Endodermal cell (in vitro differentiated cells): ENCODE data around the gene ADAMTS13. TPM values are rescaled to one million over a fixed set of nuclear protein-coding genes. Genes with fewer than 3 reads are reported as not detected.

Experiments
- DNase-seq: peaks from one replicate; pipeline ENCODE4 v3.0.0-alpha.2; 2017
- H3K27ac ChIP-seq: 2 replicates; pipeline ENCODE4 v1.5.1; 2013; ENCODE audit warnings: mild to moderate bottlenecking, low read depth, low read length, moderate library complexity
- H3K27me3 ChIP-seq: 2 replicates; pipeline ENCODE4 v1.6.1; 2013; ENCODE audit warnings: mild to moderate bottlenecking, low read length, moderate library complexity; ENCODE audit not compliant: insufficient read depth, control insufficient read depth, poor library complexity, severe bottlenecking
- H3K36me3 ChIP-seq: 2 replicates; pipeline ENCODE4 v1.7.0; 2013; ENCODE audit warnings: mild to moderate bottlenecking, low read length, moderate library complexity; ENCODE audit not compliant: control insufficient read depth, insufficient read depth
- H3K4me1 ChIP-seq: one replicate; pipeline ENCODE4 v1.7.0; 2013; ENCODE audit warnings: low read length; ENCODE audit not compliant: control insufficient read depth, insufficient read depth
- H3K4me3 ChIP-seq: 2 replicates; pipeline ENCODE4 v1.5.1; 2013; ENCODE audit warnings: mild to moderate bottlenecking, low read length, moderate library complexity
- H3K9ac ChIP-seq: 2 replicates; pipeline ENCODE4 v1.6.1; 2013; ENCODE audit warnings: mild to moderate bottlenecking, low read length, moderate library complexity; ENCODE audit not compliant: poor library complexity, severe bottlenecking; ENCODE audit errors: extremely low read depth
- H3K9me3 ChIP-seq: 2 replicates; pipeline ENCODE4 v1.6.1; 2013; ENCODE audit warnings: mild to moderate bottlenecking, low read length, moderate library complexity; ENCODE audit not compliant: control insufficient read depth
- H3K27ac Mint-ChIP-seq: 2 replicates; pipeline ENCODE4 v1.8.0; 2020; ENCODE audit warnings: mixed read lengths
- H3K27me3 Mint-ChIP-seq: 2 replicates; pipeline ENCODE4 v1.8.0; 2021; ENCODE audit warnings: mild to moderate bottlenecking, mixed read lengths; ENCODE audit not compliant: insufficient read depth
- H3K36me3 Mint-ChIP-seq: 2 replicates; pipeline ENCODE4 v1.8.0; 2020; ENCODE audit warnings: low read depth, mixed read lengths
- H3K4me1 Mint-ChIP-seq: 2 replicates; pipeline ENCODE4 v1.8.0; 2020; ENCODE audit warnings: mixed read lengths
- H3K4me3 Mint-ChIP-seq: 2 replicates; pipeline ENCODE4 v1.8.0; 2020; ENCODE audit warnings: mild to moderate bottlenecking, moderate library complexity, mixed read lengths
- H3K9me3 Mint-ChIP-seq: 2 replicates; pipeline ENCODE4 v1.8.0; 2020; ENCODE audit warnings: mild to moderate bottlenecking, mixed read lengths
- WGBS, 2 experiments: methylation state at CpG; one replicate each; pipeline versions ENCODE4 v1.1.5 to v1.1.7; 2013; ENCODE audit warnings: missing lambda C conversion rate in 2 of 2, mixed read lengths in 1 of 2; ENCODE audit not compliant: insufficient coverage in 1 of 2, insufficient read length in 1 of 2; 5-methylcytosine and 5-hydroxymethylcytosine counted together
- total RNA-seq, 2 donors: library from RNA; stranded (reverse); fragmentation: NEBNext Ultra II Directional in 1 of 2; extraction: Animal tissue kit (Norgen Biotek cat#: 25700) in 1 of 2; gene quantifications; 2 replicates in 1 of 2; 3 replicates in 1 of 2; pipeline ENCODE4 v1.2.1, GENCODE V29; 2021
- TF ChIP-seq, protein P1 (sequence below): fragments of 200-600 bp; sonication (generic); conservative IDR thresholded peaks from 2 replicates; pipeline ENCODE4 v1.5.0; 2021; ENCODE audit warnings: antibody characterized with exemption, mild to moderate bottlenecking

The ADAMTS13 gene
- total RNA-seq, 2 donors from 2014 or later: 13.5 to 21.7 TPM

DNA sequence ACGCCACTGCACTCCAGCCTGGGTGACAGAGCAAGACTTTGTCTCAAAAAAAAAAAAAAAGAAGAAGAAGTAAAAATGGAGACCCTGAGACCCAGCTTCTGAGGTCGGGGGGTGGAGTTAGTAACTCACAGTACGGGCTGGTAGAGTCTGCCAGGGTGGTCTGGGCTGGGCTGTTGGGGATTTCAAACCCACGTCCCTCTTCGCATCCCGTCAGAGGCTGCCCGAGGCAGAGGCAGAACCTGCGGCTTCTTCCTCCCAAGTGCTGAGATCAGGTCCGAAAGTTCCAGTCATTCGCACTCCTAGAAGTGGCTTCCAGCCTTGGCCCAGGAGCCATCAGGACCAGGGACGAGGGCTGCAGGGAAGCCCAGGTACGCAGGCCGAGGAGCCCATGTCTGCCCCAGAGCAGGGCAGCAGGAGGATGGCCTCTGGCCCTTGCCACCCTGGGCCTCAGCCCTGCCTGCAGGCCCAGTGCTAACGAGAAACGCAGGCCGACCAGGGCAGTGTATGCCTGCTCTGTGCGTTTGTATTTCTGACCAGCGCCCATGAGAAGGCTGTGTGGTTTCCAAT, 66.6 kb downstream of the ADAMTS13 start:
- Mint-ChIP-seq H3K9me3 (no peaks in the 10 kb centered on the region), H3K27me3 (peaks cover 2% of the 10 kb centered on the region), H3K4me3 (no peak overlapping the region), H3K4me1 (no peaks in the 10 kb centered on the region), H3K27ac (no peak overlapping the region), H3K36me3 (no peaks in the 10 kb centered on the region)
- 89 to 90% methylated on average over 11 to 18 of the region's 18 CpGs for WGBS, 2 experiments
- no peaks in the 10 kb centered on the region for H3K36me3 ChIP-seq
- no peak overlapping the region for H3K27ac ChIP-seq
- TF ChIP-seq, protein P1, sequence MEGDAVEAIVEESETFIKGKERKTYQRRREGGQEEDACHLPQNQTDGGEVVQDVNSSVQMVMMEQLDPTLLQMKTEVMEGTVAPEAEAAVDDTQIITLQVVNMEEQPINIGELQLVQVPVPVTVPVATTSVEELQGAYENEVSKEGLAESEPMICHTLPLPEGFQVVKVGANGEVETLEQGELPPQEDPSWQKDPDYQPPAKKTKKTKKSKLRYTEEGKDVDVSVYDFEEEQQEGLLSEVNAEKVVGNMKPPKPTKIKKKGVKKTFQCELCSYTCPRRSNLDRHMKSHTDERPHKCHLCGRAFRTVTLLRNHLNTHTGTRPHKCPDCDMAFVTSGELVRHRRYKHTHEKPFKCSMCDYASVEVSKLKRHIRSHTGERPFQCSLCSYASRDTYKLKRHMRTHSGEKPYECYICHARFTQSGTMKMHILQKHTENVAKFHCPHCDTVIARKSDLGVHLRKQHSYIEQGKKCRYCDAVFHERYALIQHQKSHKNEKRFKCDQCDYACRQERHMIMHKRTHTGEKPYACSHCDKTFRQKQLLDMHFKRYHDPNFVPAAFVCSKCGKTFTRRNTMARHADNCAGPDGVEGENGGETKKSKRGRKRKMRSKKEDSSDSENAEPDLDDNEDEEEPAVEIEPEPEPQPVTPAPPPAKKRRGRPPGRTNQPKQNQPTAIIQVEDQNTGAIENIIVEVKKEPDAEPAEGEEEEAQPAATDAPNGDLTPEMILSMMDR: no peak
- H3K4me1 ChIP-seq: no peaks in the 10 kb centered on the region
- H3K9me3 ChIP-seq: no peaks in the 10 kb centered on the region
- H3K27me3 ChIP-seq: no peaks in the 10 kb centered on the region
- H3K9ac ChIP-seq: no peak overlapping the region
- H3K4me3 ChIP-seq: no peak overlapping the region
- DNase-seq: no peak

DNA sequence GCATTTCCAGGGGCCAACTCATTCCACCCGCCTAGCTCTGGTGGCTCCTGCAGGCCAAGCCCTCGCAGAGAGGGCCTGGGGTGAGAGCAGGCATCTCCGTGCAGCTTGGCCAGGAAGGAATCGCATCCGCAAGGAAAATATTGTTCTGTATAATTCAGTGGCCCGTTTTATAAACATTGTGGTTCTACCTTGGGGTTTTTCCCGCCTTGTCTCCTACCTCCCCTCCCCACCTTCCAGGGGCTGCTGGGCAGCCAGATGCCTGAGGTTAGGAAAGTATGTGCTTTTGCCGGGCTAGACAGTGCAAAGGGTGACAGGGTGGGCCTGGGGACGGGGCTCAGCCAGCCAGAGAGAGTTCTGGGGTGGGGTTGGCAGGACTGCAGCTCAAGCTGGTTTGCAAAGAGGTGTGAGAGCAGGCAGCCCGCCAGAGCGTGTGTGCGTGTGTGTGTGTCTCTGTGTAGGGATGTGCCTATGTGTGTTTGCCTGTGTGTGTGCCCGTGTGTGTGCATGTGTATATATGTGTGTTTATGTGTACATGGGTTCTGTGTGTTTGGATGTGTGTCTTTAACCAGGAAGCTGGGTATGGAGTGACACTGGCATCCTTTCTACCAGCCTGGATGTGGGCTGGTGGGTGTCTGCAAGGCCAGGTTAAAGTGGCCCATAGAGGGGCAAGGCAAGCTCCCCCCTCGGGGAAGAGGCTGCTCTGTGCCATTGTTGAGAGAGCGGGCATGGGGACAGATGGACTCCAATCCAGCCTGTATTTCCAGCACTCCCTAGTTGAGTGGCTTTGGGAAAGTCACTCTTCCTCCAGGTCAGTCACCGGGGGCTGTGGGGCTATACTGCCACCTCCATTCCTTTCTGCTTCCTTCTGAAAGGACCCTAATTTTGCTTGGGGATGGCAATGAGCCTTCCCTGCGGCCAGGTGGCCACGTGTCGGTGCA, 67.4 kb downstream of the ADAMTS13 start:
- no peak for DNase-seq
- 90 to 91% methylated on average over 12 to 19 of the region's 19 CpGs for WGBS, 2 experiments
- no peaks in the 10 kb centered on the region for H3K9me3 Mint-ChIP-seq
- H3K27ac Mint-ChIP-seq: no peak overlapping the region
- H3K27me3 ChIP-seq: no peaks in the 10 kb centered on the region
- no peaks in the 10 kb centered on the region for H3K4me1 ChIP-seq
- H3K9ac ChIP-seq: no peak overlapping the region
- no peak overlapping the region for H3K4me3 Mint-ChIP-seq
- H3K27ac ChIP-seq: no peak overlapping the region
- H3K36me3 ChIP-seq: no peaks in the 10 kb centered on the region
- H3K9me3 ChIP-seq: no peaks in the 10 kb centered on the region
- H3K36me3 Mint-ChIP-seq: no peaks in the 10 kb centered on the region
- no peaks in the 10 kb centered on the region for H3K4me1 Mint-ChIP-seq
- TF ChIP-seq, protein P1: no peak
- no peak overlapping the region for H3K4me3 ChIP-seq
- H3K27me3 Mint-ChIP-seq: no peaks in the 10 kb centered on the region

DNA sequence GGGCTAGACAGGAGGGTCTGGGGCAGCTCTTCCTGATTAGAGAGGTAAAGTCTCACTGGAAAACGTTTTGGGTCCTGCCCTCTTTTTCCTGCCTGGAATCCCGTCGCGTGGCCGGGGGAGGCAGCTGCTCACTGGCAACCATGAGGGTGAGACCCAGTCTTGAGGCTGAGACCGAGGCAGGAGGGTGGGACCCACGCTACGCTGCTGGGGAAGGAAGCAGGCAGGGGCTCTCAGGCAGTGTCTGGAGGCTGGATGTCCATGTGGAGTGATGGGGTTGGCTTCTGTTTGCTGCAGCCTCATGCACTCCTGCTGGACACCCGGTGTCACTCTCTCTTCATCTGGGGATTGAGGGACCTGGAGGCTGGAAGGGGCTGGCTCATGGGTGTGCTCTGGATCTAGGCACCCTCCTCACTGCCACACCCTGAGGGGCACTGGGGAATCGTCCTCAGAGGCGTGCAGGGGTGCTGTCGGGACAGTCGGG, 68.1 kb downstream of the ADAMTS13 start:
- no peak overlapping the region for H3K27ac ChIP-seq
- DNase-seq: no peak
- Mint-ChIP-seq H3K27me3 (no peaks in the 10 kb centered on the region), H3K4me1 (no peaks in the 10 kb centered on the region), H3K27ac (no peak overlapping the region), H3K9me3 (no peaks in the 10 kb centered on the region), H3K4me3 (no peak overlapping the region), H3K36me3 (no peaks in the 10 kb centered on the region)
- TF ChIP-seq, protein P1: no peak
- H3K27me3 ChIP-seq: no peaks in the 10 kb centered on the region
- 55 to 74% methylated on average over 4 to 13 of the region's 13 CpGs for WGBS, 2 experiments
- H3K9ac ChIP-seq: no peak overlapping the region
- no peaks in the 10 kb centered on the region for H3K36me3 ChIP-seq
- H3K9me3 ChIP-seq: no peaks in the 10 kb centered on the region
- H3K4me3 ChIP-seq: no peak overlapping the region
- no peaks in the 10 kb centered on the region for H3K4me1 ChIP-seq
